Transverse colon (tissue), 4 donors: ENCODE data around the gene EDC3. TPM values are rescaled to one million over a fixed set of nuclear protein-coding genes. Genes with fewer than 3 reads are reported as not detected.

Experiments
- DNase-seq: peaks from one replicate; pipeline ENCODE4 v3.0.0-alpha.2; 2019
- H3K27ac ChIP-seq, 4 donors: fragments of 200-600 bp; sonication (generic); 2 replicates each; pipeline ENCODE4 v1.5.1; 2016 to 2018; ENCODE audit warnings: inconsistent platforms in 4 of 4
- H3K27me3 ChIP-seq: fragments of 200-600 bp; sonication (generic); 2 replicates; pipeline ENCODE4 v1.5.1; 2017; ENCODE audit warnings: inconsistent platforms
- H3K36me3 ChIP-seq, 4 donors: fragments of 200-600 bp; sonication (generic); 2 replicates each; pipeline ENCODE4 v1.5.1; 2017 to 2019; ENCODE audit warnings: inconsistent platforms in 4 of 4
- H3K4me1 ChIP-seq, 4 donors: fragments of 200-600 bp; sonication (generic); 2 replicates each; pipeline ENCODE4 v1.5.1; 2017 to 2020; ENCODE audit warnings: inconsistent platforms in 4 of 4
- H3K4me3 ChIP-seq, 4 donors: fragments of 200-600 bp; sonication (generic); 1 replicate in 1 of 4; 2 replicates in 3 of 4; pipeline versions ENCODE4 v1.5.1 to v1.6.1; 2017 to 2019; ENCODE audit warnings: inconsistent platforms in 4 of 4
- H3K9me3 ChIP-seq, 2 donors: fragments of 200-600 bp; sonication (generic); 2 replicates each; pipeline ENCODE4 v1.5.1; 2017 to 2019; ENCODE audit warnings: inconsistent platforms in 2 of 2
- CTCF ChIP-seq, 5 experiments: fragments of 200-600 bp in 3 of 5; fragments of 450-650 bp in 2 of 5; sonication (generic) in 3 of 5; IDR thresholded peaks; 1 replicate in 2 of 5; 2 replicates in 3 of 5; pipeline ENCODE4 v1.5.1; 2016 to 2017; ENCODE audit warnings: antibody characterized with exemption in 5 of 5, inconsistent platforms in 3 of 5, mild to moderate bottlenecking in 2 of 5, moderate library complexity in 1 of 5
- EP300 ChIP-seq: sonication (generic); formaldehyde crosslinking; IDR thresholded peaks from one replicate; pipeline ENCODE4 v1.6.1; 2017; ENCODE audit warnings: antibody characterized with exemption, low read depth
- POLR2A ChIP-seq: fragments of 450-650 bp; IDR thresholded peaks from one replicate; pipeline ENCODE4 v1.6.1; 2016; ENCODE audit warnings: antibody characterized with exemption, mild to moderate bottlenecking, moderate library complexity
- POLR2AphosphoS5 ChIP-seq, 3 donors: sonication (generic); formaldehyde crosslinking; IDR thresholded peaks; one replicate each; pipeline ENCODE4 v1.6.1; 2016; ENCODE audit warnings: antibody characterized with exemption in 3 of 3
- WGBS, 2 donors: methylation state at CpG; one replicate each; pipeline ENCODE4 v1.1.5; 2018; ENCODE audit warnings: low coverage in 1 of 2; 5-methylcytosine and 5-hydroxymethylcytosine counted together
- in situ Hi-C, 4 donors: fragments of 200-750 bp; cut with MboI; loops; one replicate each; pipeline versions ENCODE4 v1.15.0 to v1.15.1; 2017; ENCODE audit warnings: low sequenced_read_pairs in 3 of 4, low pct_ligation_motif_present in 1 of 4, low pct_unique_long_range_greater_than_20kb in 1 of 4
- intact Hi-C: fragments of 100-400 bp; cut with DNase I; formaldehyde crosslinking; loops from one replicate; pipeline ENCODE4 v1.15.1; 2023; ENCODE audit warnings: low total_unique reads
- total RNA-seq, 4 donors: library from RNA; depleted of rRNA; stranded (reverse); fragments of >200 nt; gene quantifications; one replicate each; pipeline ENCODE4 v1.1.0, GENCODE V29; 2016

EDC3 gene
- total RNA-seq, 4 donors from 2014 or later, result 23.2 to 112 (median 29.4) TPM

GRCh38 chr15:74641151-74641550, 54.7 kb downstream of the EDC3 start:
- Histone ChIP-seq H3K27me3 (no peaks in the 10 kb centered on the region), H3K36me3 (peaks cover 0 to 10% (median 4%) of the 10 kb centered on the region in 4 donors), H3K9me3 (no peaks in the 10 kb centered on the region), H3K4me1 (peaks cover 9 to 37% (median 27%) of the 10 kb centered on the region in 4 donors), H3K27ac (no peak overlapping the region), H3K4me3 (no peak overlapping the region)
- DNase-seq, result no peak
- intact Hi-C loops (no loop called here), in situ Hi-C loops (loop anchor here (5.0 to 25.0 kb wide), 4 partner anchors 114 to 321 kb away; partner anchors contain the start of genes COX5A (in 2 of the 4) and RPP25 (in 1 of the 4))
- TF ChIP-seq EP300 (no peak), CTCF (IDR thresholded peaks at IDR 0.05) (no peak), POLR2AphosphoS5 (IDR thresholded peaks at IDR 0.05) (no peak), POLR2A (no peak)
- WGBS, 2 donors, result 50 to 81% methylated on average over 1 of the region's 1 CpG

DNA sequence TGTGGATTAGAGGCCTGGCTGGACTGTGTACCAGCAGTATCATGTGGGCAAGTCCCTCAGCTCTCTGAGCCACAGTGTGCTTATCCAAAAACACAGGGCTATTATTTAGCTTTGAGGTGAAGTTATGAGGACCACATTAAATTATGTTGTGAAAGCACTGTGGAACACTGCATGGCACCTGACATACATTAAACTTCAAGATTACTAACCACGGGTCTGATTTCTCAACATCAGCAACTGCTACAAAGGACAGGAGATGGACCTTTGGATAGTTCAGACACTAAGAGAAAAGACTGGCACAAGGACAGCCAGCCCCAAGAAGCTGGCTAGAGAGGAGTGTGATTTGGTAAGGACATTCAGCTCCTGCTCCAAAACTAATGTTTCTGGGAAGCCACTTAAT, 58.8 kb downstream of the EDC3 start:
- peaks cover 3 to 10% (median 6%) of the 10 kb centered on the region in 4 donors for H3K4me1 ChIP-seq
- no peak overlapping the region for H3K27ac ChIP-seq
- no peak for DNase-seq
- 75 to 95% methylated on average over 1 of the region's 1 CpG for WGBS, 2 donors
- TF ChIP-seq POLR2A (no peak), EP300 (no peak), POLR2AphosphoS5 (IDR thresholded peaks at IDR 0.05) (no peak), CTCF (IDR thresholded peaks at IDR 0.05) (no peak)
- no peaks in the 10 kb centered on the region for H3K9me3 ChIP-seq
- no peaks in the 10 kb centered on the region for H3K27me3 ChIP-seq
- H3K36me3 ChIP-seq, result peaks cover 0 to 31% (median 8%) of the 10 kb centered on the region in 4 donors
- in situ Hi-C loops (loop anchor here in 3 of 4 donors (25.0 kb wide), 2 partner anchors 300 to 325 kb away; partner anchors contain the start of genes COX5A (in 2 of the 3) and RPP25 (in 1 of the 3)), intact Hi-C loops (loop anchor here (2.0 to 10.0 kb wide), 2 partner anchors 132 to 308 kb away; no protein-coding TSS in a partner anchor)
- no peak overlapping the region for H3K4me3 ChIP-seq

DNA sequence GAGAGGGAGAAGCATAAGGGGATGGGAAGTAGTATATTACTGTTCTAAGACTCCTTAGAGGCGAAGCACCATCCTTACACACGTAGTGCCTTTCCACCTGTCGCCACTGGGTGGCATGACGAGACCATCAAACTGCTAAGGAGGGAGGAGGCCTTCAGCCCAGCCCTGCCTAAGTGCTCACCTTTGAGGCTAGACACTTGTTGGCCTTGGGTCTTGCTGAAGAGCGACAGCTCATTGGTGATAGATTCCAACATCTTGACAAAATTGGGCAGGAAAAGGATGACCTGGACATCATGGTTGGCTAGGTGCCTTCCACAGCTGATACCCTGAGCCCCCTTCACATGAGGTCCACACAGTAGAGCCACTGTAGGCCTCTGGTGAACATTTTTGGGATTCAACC, 60.6 kb downstream of the EDC3 start:
- 21% methylated on average over 5 of the region's 5 CpGs; no CpG with 5 or more reads in 1 of the 2 donors for WGBS, 2 donors
- peak; percentile 77 for DNase-seq
- Histone ChIP-seq H3K27ac (no peak overlapping the region), H3K36me3 (peaks cover 0 to 32% (median 11%) of the 10 kb centered on the region in 4 donors), H3K4me3 (no peak overlapping the region), H3K4me1 (no peaks in the 10 kb centered on the region), H3K9me3 (no peaks in the 10 kb centered on the region), H3K27me3 (no peaks in the 10 kb centered on the region)
- intact Hi-C loops, result loop anchor here (10.0 kb wide), 1 partner anchor 310 kb away; no protein-coding TSS in a partner anchor
- in situ Hi-C loops, result loop anchor here in 3 of 4 donors (25.0 kb wide), 2 partner anchors 302 to 327 kb away; partner anchors contain the start of genes COX5A (in 2 of the 3) and RPP25 (in 1 of the 3)
- no peak for TF ChIP-seq POLR2A
- TF ChIP-seq CTCF (IDR thresholded peaks at IDR 0.05), result peak; percentile 80 to 94 (median 87)
- TF ChIP-seq POLR2AphosphoS5 (IDR thresholded peaks at IDR 0.05), result no peak

DNA sequence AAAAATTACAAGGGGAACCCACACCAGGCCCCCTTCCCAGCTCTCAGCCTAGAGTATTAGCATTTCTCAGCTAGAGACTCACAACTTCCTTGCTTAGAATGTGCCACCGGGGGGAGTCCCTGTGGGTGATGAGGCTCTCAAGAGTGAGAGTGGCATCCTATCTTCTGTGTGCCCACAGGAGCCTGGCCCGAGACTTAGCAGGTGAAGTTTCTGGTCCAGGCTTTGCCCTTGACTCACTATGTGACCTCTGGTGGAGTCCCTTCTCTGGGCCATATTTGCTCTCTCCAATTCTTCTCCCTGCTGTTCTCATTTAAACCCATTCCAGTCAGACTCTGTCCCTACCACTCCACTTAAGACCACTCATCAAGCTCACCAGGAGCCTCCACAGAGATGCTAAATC, 62.0 kb downstream of the EDC3 start:
- H3K4me1 ChIP-seq, result no peaks in the 10 kb centered on the region
- no peaks in the 10 kb centered on the region for H3K9me3 ChIP-seq
- no peaks in the 10 kb centered on the region for H3K27me3 ChIP-seq
- no peak for DNase-seq
- WGBS, 2 donors, result 81% methylated on average over 2 of the region's 2 CpGs; no CpG with 5 or more reads in 1 of the 2 donors
- no peak overlapping the region for H3K4me3 ChIP-seq
- in situ Hi-C loops, result loop anchor here in 3 of 4 donors (5.0 to 25.0 kb wide), 3 partner anchors 134 to 329 kb away; partner anchors contain the start of genes COX5A (in 2 of the 3) and RPP25 (in 1 of the 3)
- no peak overlapping the region for H3K27ac ChIP-seq
- TF ChIP-seq CTCF (IDR thresholded peaks at IDR 0.05) (no peak), POLR2A (no peak), EP300 (no peak), POLR2AphosphoS5 (IDR thresholded peaks at IDR 0.05) (no peak)
- intact Hi-C loops, result loop anchor here (10.0 kb wide), 1 partner anchor 311 kb away; no protein-coding TSS in a partner anchor
- peaks cover 0 to 30% (median 10%) of the 10 kb centered on the region in 4 donors for H3K36me3 ChIP-seq
